ENCODE measurements around the gene EIF3B. TPM values are rescaled to one million over a fixed set of nuclear protein-coding genes. Genes with fewer than 3 reads are reported as not detected.

Gene EIF3B
- total and polyA plus RNA-seq, 4 donors = 27.4 to 98.8 (median 60.8) TPM

DNA sequence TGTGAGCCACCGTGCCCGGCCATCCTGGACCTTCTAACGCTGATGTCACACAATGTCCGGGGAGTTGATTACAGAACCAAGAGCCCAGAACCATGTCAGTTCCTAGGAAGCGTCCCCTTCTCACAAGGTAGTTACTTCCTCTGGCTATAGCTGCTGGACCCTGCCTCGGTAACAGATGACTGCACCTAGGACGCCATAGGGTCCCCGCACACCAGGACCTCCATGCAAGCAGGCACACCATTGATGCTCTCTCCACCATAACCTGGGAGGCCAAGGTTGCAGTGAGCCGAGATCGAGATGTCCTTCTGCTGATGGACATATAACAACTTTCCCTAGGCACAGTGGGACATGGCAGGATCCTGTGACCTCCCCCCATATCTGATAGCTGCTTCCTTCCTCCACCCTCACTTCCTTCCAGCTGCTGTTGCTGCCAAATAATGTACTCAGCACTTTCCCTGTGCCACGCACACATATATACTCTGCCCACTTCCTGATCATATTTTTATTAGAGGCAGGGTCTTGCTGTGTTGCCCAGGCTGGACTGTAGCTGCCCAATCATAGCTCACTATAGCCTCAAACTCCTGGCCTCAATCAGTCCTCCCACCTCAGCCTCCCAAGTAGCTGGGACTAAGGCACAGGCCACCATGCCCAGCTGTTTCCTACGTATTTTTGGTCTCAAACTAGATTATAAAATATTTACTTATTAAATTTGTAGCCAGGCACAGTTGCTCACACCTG, 36.9 kb upstream of the EIF3B start (continued):
- TF ChIP-seq, protein P1, sequence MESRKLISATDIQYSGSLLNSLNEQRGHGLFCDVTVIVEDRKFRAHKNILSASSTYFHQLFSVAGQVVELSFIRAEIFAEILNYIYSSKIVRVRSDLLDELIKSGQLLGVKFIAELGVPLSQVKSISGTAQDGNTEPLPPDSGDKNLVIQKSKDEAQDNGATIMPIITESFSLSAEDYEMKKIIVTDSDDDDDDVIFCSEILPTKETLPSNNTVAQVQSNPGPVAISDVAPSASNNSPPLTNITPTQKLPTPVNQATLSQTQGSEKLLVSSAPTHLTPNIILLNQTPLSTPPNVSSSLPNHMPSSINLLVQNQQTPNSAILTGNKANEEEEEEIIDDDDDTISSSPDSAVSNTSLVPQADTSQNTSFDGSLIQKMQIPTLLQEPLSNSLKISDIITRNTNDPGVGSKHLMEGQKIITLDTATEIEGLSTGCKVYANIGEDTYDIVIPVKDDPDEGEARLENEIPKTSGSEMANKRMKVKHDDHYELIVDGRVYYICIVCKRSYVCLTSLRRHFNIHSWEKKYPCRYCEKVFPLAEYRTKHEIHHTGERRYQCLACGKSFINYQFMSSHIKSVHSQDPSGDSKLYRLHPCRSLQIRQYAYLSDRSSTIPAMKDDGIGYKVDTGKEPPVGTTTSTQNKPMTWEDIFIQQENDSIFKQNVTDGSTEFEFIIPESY (IDR thresholded peaks at IDR 0.05) = no peak
- no peak for TF ChIP-seq GABPA (IDR thresholded peaks at IDR 0.05 in 1 of 2, conservative IDR thresholded peaks at IDR 0.05 in 1 of 2)

DNA sequence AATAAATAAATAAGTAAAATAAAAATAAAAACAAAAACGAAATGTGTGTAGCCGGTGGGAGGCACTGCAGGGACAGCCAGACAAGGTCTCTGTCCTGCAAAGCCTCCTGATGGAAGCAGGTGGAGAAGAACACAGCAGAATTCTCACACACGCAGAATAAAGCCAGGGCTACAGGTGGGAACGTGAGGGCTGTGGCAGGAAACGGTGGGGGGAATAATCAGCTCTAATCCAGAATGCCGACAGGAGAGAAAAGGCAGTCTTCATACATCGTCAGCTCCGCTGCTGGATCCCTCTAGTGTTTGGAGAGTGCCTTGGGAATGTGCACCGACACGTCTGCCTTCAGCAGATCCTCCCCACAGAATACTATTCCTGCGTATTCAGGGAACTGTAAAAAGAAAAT, 33.6 kb upstream of the EIF3B start:
- Histone ChIP-seq H3K36me3 (ENCODE audit: control insufficient read depth in 4 of 4, insufficient read depth in 3 of 4, low read depth in 1 of 4, low read length in 3 of 4) (no peaks in the 10 kb centered on the region), H3K4me3 (ENCODE audit: low read depth in 1 of 3, low read length in 3 of 3) (no peak overlapping the region), H3K9ac (ENCODE audit: low read depth in 1 of 2, low read length in 2 of 2) (no peak overlapping the region), H3K27ac (ENCODE audit: low read depth in 1 of 2, low read length in 2 of 2) (no peak overlapping the region), H3K9me3 (ENCODE audit: control insufficient read depth in 4 of 4, low read length in 3 of 4) (no peaks in the 10 kb centered on the region), H3K4me1 (ENCODE audit: control insufficient read depth in 4 of 4, insufficient read depth in 4 of 4, low read length in 3 of 4) (no peaks in the 10 kb centered on the region), H3K27me3 (ENCODE audit: control insufficient read depth in 4 of 4, insufficient read depth in 4 of 4, low read length in 3 of 4) (no peaks in the 10 kb centered on the region)
- WGBS = 64% methylated on average over 11 of the region's 11 CpGs
- no peak for DNase-seq (ENCODE audit: low spot score)
- TF ChIP-seq HNF4G (IDR thresholded peaks at IDR 0.05) (no peak), RAD21 (IDR thresholded peaks at IDR 0.05) (no peak), FOXA1 (IDR thresholded peaks at IDR 0.05) (no peak), JUND (IDR thresholded peaks at IDR 0.05) (no peak), GABPA (IDR thresholded peaks at IDR 0.05 in 1 of 2, conservative IDR thresholded peaks at IDR 0.05 in 1 of 2) (no peak), YY1 (IDR thresholded peaks at IDR 0.05) (no peak), FOXA2 (IDR thresholded peaks at IDR 0.05) (no peak), NR2F2 (IDR thresholded peaks at IDR 0.05) (no peak), RXRA (IDR thresholded peaks at IDR 0.05) (no peak), EGR1 (IDR thresholded peaks at IDR 0.05; ENCODE audit: low read depth in 2 of 2) (no peak), HNF4A (conservative IDR thresholded peaks at IDR 0.05) (no peak), SP1 (IDR thresholded peaks at IDR 0.05) (no peak), TAF1 (conservative IDR thresholded peaks at IDR 0.05) (no peak)
- TF ChIP-seq, protein P1 (IDR thresholded peaks at IDR 0.05) = no peak
- TF ChIP-seq, protein P2, sequence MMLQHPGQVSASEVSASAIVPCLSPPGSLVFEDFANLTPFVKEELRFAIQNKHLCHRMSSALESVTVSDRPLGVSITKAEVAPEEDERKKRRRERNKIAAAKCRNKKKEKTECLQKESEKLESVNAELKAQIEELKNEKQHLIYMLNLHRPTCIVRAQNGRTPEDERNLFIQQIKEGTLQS (IDR thresholded peaks at IDR 0.05) = no peak
- TF ChIP-seq, protein P3, sequence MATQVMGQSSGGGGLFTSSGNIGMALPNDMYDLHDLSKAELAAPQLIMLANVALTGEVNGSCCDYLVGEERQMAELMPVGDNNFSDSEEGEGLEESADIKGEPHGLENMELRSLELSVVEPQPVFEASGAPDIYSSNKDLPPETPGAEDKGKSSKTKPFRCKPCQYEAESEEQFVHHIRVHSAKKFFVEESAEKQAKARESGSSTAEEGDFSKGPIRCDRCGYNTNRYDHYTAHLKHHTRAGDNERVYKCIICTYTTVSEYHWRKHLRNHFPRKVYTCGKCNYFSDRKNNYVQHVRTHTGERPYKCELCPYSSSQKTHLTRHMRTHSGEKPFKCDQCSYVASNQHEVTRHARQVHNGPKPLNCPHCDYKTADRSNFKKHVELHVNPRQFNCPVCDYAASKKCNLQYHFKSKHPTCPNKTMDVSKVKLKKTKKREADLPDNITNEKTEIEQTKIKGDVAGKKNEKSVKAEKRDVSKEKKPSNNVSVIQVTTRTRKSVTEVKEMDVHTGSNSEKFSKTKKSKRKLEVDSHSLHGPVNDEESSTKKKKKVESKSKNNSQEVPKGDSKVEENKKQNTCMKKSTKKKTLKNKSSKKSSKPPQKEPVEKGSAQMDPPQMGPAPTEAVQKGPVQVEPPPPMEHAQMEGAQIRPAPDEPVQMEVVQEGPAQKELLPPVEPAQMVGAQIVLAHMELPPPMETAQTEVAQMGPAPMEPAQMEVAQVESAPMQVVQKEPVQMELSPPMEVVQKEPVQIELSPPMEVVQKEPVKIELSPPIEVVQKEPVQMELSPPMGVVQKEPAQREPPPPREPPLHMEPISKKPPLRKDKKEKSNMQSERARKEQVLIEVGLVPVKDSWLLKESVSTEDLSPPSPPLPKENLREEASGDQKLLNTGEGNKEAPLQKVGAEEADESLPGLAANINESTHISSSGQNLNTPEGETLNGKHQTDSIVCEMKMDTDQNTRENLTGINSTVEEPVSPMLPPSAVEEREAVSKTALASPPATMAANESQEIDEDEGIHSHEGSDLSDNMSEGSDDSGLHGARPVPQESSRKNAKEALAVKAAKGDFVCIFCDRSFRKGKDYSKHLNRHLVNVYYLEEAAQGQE (IDR thresholded peaks at IDR 0.05) = no peak
- TF ChIP-seq, protein P4, sequence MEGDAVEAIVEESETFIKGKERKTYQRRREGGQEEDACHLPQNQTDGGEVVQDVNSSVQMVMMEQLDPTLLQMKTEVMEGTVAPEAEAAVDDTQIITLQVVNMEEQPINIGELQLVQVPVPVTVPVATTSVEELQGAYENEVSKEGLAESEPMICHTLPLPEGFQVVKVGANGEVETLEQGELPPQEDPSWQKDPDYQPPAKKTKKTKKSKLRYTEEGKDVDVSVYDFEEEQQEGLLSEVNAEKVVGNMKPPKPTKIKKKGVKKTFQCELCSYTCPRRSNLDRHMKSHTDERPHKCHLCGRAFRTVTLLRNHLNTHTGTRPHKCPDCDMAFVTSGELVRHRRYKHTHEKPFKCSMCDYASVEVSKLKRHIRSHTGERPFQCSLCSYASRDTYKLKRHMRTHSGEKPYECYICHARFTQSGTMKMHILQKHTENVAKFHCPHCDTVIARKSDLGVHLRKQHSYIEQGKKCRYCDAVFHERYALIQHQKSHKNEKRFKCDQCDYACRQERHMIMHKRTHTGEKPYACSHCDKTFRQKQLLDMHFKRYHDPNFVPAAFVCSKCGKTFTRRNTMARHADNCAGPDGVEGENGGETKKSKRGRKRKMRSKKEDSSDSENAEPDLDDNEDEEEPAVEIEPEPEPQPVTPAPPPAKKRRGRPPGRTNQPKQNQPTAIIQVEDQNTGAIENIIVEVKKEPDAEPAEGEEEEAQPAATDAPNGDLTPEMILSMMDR (IDR thresholded peaks at IDR 0.05; ENCODE audit: low read depth, low read length, missing input control) = no peak
- TF ChIP-seq, protein P5, sequence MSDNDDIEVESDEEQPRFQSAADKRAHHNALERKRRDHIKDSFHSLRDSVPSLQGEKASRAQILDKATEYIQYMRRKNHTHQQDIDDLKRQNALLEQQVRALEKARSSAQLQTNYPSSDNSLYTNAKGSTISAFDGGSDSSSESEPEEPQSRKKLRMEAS (IDR thresholded peaks at IDR 0.05) = no peak

All from liver (tissue), 9 donors.